ENCODE results near the gene RBM19. TPM values are rescaled to one million over a fixed set of nuclear protein-coding genes. Genes with fewer than 3 reads are reported as not detected.

Gene RBM19
- total RNA-seq, 4 donors from 2014 or later: 19.3 to 45.5 (median 31.5) TPM

GRCh38 chr12:113918306-113918705 is 47.8 kb downstream of the RBM19 start:
- no peaks in the 10 kb centered on the region for H3K36me3 ChIP-seq
- TF ChIP-seq CTCF (IDR thresholded peaks at IDR 0.05) (no peak), POLR2A (IDR thresholded peaks at IDR 0.05) (no peak)
- no peaks in the 10 kb centered on the region for H3K9me3 ChIP-seq
- H3K27ac ChIP-seq: no peak overlapping the region
- no peaks in the 10 kb centered on the region for H3K4me1 ChIP-seq
- intact Hi-C loops (cut with DNase I; ENCODE audit: low total_unique reads): no loop called here
- H3K27me3 ChIP-seq: no peaks in the 10 kb centered on the region
- no peak for DNase-seq
- no peak overlapping the region for H3K4me3 ChIP-seq

- Histone ChIP-seq H3K36me3 (no peaks in the 10 kb centered on the region), H3K27ac (no peak overlapping the region), H3K4me3 (no peak overlapping the region), H3K9me3 (no peaks in the 10 kb centered on the region), H3K4me1 (no peaks in the 10 kb centered on the region), H3K27me3 (no peaks in the 10 kb centered on the region)
- DNase-seq: no peak
- TF ChIP-seq POLR2A (IDR thresholded peaks at IDR 0.05): no peak
- TF ChIP-seq CTCF (IDR thresholded peaks at IDR 0.05): no peak
- intact Hi-C loops (cut with DNase I; ENCODE audit: low total_unique reads): no loop called here
Observed at GRCh38 chr12:113917393-113917792, 48.7 kb downstream of the RBM19 start.

GRCh38 chr12:113914806-113915205 is 51.3 kb downstream of the RBM19 start:
- intact Hi-C loops (cut with DNase I; ENCODE audit: low total_unique reads): no loop called here
- Histone ChIP-seq H3K27ac (no peak overlapping the region), H3K4me1 (no peaks in the 10 kb centered on the region), H3K9me3 (no peaks in the 10 kb centered on the region), H3K4me3 (no peak overlapping the region), H3K36me3 (no peaks in the 10 kb centered on the region), H3K27me3 (no peaks in the 10 kb centered on the region)
- DNase-seq: no peak
- TF ChIP-seq CTCF (IDR thresholded peaks at IDR 0.05): no peak
- TF ChIP-seq POLR2A (IDR thresholded peaks at IDR 0.05): no peak

GRCh38 chr12:113914176-113914575 is 51.9 kb downstream of the RBM19 start:
- intact Hi-C loops (cut with DNase I; ENCODE audit: low total_unique reads): no loop called here
- TF ChIP-seq POLR2A (IDR thresholded peaks at IDR 0.05) (no peak), CTCF (IDR thresholded peaks at IDR 0.05) (no peak)
- Histone ChIP-seq H3K27ac (no peak overlapping the region), H3K4me1 (no peaks in the 10 kb centered on the region), H3K4me3 (no peak overlapping the region), H3K36me3 (no peaks in the 10 kb centered on the region), H3K27me3 (no peaks in the 10 kb centered on the region), H3K9me3 (no peaks in the 10 kb centered on the region)
- DNase-seq: no peak

- DNase-seq: peak; percentile 41 to 51
Observed at GRCh38 chr12:113912760-113913329, 53.3 kb downstream of the RBM19 start.

More at GRCh38 chr12:113912760-113913329, 53.3 kb downstream of the RBM19 start:
- Histone ChIP-seq H3K36me3 (no peaks in the 10 kb centered on the region), H3K4me3 (no peak overlapping the region), H3K27me3 (no peaks in the 10 kb centered on the region), H3K9me3 (no peaks in the 10 kb centered on the region), H3K27ac (no peak overlapping the region), H3K4me1 (no peaks in the 10 kb centered on the region)
- intact Hi-C loops (cut with DNase I; ENCODE audit: low total_unique reads): no loop called here
- TF ChIP-seq CTCF (IDR thresholded peaks at IDR 0.05) (peak; percentile 64 to 71 (median 64)), POLR2A (IDR thresholded peaks at IDR 0.05) (no peak)

Data from uterus (tissue), 4 donors.